GM18907 (cell line): ENCODE results near the gene CDH2.

Experiments used
- ATAC-seq: cut with Tn5 transposase; IDR thresholded peaks from one replicate; pipeline ENCODE4 v1.9.1; 2021; ENCODE audit warnings: mild to moderate bottlenecking, moderate library complexity; ENCODE audit not compliant: unreplicated experiment

CDH2 gene

DNA sequence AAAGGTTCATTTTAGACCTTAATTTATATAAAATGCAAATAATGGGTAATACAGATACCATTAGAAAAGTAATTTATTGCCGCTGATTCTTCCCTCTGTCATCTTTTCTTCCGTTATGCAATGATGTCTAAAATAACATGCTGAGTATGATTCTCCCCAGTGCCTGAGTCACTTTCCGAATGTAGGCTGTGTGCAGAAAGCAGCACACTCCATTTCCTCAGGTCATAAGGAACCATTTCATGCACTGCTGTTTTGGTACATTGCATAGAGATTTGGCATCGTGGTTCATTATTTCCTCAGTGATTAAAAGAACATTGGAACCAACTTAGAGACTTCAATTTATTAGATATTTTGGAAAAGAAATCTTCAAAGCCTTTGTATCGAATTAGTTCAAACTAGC is 173.5 kb downstream of the CDH2 start:
- no peak for ATAC-seq

DNA sequence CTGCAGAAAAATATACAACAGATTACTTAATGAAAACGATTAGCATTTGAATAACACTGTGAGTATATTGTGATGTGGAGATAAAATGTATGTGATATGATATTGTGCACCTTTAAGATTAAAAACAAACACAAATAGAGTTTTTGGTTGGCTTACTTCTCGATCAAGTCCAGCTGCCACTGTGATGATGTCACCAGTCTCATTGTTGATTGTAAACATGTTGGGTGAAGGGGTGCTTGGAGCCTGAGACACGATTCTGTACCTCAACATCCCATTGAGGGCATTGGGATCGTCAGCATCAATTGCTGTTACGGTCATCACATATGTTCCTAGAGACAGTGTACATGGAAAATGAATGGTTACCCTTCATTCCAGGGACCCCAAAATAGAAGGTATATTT is 174.1 kb downstream of the CDH2 start:
- ATAC-seq = no peak

DNA sequence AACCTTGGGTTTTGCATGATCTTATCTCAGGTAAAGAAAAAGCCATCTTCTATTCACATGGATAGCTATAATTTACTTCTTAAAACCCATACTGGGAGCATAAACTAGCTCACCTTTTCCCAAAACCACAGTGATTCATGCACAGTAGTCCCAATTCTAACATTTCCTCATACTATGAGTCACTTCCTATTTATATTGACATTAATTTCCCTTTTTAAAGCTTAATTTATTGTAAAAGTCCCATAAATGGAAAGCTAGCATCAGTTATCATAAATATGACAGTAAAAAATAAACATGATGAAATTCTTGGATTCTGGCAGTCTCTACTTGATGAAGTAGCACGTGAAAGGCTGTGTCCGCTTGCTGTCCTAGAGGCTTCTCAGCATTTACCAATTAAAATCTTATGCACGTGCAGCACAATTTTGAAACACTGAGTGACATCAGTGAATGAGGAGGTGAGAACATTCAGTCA is 180.1 kb downstream of the CDH2 start:
- ATAC-seq = no peak

DNA sequence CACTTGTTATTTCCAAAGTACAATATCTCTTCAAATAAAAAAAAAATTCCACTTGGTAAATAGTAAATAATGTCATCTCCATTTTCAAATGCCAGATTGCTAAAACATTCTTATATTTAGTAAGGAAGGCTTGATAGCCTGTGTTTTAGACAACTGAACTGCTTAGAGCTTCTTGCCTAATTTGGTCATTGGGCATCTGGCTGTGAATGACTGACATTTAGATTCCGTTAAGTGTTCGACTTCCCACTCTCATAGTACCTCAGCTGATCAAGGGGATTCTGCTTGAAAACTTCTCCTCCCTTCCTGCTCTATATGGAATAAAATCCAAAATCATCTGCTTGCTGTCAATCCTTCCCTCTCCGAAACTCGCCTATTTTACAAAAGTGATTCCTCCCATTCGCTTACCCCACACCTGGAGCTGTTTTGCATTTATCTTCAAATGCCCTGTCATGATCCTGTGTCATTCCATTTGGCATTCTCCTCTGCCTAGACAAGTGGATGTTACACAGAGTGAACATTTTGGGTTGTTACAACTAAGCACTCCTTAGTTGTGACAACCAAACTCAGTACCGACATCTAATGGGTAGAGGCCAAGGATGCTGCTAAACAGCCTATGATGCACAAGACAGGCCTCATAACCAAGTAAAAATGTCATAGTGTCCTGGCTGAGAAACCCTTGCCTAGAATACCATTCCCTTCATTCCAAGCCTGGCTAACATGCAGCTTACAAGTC is 181.0 kb downstream of the CDH2 start:
- ATAC-seq = no peak

DNA sequence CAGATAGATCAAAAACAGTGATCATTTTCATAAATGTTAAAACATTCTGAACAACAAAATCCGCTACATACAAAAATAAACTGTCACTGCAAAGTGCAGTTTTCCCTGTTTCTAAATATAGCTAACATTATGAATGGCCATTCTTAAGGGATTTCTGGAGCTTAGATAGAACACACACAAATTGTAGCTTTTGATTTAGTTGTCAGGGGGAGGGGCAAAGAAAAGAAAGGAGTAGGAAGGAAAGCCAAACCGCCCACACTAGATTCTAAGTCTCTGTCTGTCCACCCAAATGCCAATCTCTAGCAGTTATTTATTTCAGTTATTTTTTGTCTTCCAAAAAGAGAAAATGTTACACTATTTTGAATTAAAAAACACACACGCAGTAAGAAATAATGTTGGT is 182.4 kb downstream of the CDH2 start:
- ATAC-seq = no peak

DNA sequence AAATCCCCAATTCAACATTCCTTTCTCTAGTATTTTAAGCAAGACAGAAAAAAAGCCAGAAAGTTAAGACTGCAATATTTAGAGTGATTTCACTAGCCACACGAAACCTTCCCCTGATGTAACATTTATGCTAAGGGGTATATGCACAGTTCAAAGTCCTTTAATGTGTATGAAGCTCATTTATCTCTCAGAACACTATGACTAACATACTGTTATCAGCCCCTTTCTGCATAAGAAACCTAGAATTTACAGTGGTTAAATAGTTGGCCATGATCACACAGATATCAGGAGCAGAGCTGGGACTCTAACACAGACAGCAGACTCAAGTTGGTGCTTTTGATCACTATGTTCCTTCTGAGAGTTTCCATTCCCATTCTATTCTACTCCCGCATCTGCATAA is 185.5 kb downstream of the CDH2 start:
- no peak for ATAC-seq

DNA sequence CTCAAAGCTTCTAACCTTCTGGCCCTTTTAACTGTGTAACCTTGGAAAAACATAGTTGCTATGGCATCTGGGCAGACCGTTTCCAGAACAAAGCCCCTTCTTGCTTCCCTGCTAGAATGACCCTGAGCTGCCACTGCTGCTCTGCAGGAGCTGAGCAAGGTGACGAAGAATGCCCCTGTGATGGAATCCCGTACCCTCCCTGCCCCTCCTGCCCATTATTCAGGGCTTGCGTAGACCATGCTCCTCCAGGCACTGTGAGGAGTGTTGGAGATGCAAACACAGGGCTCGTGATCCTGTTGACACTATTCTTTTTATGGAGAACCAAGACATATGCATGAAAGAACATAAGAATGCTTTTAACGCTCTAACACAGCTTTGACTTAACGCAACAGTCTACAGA is 191.1 kb downstream of the CDH2 start:
- no peak for ATAC-seq

DNA sequence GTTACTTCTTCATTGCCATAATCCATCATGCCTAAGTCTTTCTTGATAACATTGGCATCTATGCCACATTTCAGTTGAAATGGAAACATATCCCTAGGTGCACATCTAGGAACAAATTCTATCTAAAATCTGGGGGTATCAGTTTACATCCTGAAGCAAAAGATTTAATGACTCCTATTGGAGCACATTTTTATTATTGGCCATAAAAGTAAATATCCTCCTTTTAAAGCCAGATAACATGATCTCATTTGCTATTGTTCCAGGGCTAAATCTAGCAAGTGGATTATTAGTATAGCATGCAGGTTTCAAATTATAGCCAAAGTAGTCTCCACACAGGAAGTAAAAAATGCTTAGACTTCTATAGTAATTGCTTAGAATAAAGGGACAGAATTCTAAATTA is 193.2 kb downstream of the CDH2 start:
- no peak for ATAC-seq

DNA sequence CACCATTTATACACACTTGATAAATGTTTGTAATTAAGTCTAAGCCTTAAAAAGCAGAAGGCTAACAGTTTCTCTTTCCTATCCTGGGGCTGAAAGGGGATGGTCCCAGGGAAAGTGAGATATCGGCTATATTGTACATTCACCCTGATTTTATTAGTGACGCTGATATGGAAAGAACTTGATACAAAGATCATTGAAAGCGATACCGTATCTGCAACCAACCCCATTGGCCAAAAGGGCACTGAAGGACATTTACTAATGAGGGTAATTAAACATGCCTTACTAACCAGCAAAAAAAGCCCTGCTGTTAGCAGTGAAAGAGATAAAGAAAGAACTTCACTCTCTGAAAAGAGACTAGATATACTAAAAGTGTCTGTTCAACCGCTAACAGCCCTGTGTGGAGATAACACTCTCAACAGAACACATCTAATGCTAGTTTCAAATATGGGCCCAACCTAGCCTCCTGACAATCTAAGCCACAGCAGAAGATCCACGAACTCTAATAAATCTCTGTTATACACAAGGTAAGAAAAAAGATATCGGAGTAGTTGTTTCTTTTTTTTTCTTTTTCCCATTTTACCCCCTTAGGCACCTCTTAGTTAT is 200.0 kb downstream of the CDH2 start:
- no peak for ATAC-seq

DNA sequence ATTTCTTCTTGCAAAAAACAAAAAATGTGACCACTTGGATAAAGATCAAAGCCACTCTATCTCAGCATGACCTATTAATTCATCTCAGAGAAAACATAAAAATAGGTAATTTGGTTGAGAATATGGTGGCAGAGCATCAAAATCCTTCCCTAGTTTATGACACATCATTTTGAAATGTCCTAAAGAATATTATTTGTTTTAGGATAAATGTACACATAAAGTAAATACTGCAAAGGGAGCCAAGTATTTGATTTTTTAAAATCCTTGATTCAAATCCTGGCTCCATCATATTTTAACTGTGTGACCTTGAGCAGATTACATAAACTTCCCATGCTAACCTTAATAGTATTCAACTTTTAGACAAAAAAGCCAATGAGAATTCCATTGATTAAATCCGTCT is 206.6 kb downstream of the CDH2 start:
- ATAC-seq = no peak

DNA sequence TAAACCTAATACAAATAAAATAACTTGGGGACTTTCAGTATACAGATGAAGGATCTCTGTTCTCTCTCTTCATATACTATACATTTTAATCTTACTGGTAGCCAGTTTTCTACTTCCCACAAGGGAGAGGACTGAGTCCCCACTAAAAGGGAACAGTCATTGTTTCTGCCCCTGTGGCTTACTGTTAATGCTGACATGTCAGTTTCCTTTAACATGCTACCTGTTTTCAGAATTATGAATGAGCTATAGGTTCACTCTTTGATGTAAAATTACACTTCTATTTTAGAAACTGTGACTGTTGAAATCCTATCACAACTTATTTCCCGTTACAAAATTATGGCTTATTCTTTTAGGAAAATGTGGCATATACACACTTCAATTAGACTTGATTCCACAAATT is 207.7 kb downstream of the CDH2 start:
- no peak for ATAC-seq

DNA sequence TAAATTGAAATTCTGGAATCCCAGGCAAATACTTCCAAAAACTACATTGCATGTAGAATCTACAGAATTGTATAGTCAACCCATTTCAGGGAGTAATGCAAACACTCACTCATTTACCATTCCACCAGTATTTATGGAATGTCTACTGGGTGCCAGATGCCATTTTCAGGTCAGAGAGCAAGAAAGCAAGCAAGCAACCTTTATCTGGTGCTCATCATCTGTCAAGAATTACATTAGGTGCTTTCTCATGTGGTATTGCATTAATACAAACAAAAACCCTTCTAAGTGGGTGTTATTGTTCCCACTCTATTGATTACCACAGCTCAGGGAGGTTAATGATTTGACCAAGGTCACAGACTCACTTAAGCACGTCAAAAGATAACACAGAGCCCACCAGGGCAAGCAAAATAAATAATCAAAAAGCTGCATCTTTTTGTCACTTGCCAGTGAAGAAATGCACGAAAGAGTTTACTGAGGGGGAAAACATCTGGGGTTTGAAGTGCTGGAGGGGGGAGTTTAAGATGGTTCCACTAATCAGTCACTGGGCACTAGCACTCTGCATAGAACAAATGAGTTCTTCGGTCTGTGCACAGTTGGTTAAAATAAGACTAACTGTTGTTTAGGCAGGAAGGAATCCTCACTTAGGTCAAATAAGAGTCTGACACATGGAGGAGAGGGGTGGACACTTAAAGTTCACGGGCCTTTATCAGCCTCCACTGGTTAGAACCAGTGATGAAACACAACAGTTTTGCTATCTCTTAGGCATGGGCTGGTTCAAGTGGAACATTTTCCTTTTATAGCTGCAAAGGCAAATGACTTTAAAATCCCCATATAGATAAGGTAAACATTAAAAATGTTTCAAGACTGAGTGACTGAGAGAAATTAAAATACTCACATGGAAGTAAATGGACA is 208.8 kb downstream of the CDH2 start:
- ATAC-seq = no peak

DNA sequence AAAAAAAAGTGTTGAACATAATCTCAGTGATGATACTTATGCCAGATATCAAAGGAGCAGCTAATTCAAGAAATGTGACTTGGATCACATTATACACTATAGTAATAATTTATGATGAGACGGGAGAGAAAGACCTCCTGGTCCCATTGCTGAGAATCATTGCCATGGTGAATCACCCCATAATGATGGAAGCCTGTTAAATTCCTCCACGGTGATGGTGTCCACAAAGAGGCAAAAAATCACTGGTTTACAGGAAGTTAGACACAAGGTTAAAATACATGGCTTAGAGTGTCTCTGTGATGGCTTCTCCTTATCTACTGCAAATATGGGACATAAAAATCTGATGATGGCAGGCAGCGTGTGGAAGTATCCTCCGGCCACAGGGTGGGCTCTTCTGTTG is 210.0 kb downstream of the CDH2 start:
- ATAC-seq = no peak

DNA sequence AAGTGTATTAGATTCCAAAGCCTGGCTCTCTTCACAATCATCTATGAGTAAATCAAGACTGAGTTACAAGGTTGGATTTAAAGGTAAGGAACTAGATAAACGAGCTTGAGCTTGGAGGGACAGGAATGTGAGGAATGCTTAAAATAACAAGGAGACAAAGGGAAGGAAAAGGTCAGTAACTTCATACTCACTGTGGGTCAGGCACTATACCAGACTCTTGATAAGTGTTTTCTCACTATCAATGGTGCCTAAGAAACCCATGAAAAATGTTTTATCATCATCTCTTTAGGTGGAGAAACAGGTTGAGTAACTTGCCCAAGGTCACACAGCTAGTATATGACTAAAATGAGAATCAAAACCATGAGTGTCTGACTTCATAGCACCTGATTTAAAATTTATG is 212.1 kb downstream of the CDH2 start:
- no peak for ATAC-seq

DNA sequence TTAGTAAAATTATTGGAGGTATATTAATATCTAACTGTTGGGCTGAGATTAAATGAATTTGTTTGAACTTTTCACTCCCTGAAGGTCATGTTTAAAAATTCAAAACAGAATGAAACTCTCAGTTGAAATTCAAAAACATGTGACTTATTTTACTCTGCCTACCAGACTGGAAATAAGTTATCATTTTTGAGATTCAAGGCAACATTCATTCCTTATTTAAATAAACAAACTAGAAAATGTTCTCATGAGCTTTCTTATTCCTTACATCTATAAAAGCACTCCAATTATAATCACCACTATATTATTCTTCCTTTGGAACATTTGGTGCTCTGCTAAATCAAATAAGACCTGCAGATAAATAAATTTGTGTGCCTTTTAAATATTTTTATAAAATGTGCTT is 217.8 kb downstream of the CDH2 start:
- ATAC-seq = no peak

DNA sequence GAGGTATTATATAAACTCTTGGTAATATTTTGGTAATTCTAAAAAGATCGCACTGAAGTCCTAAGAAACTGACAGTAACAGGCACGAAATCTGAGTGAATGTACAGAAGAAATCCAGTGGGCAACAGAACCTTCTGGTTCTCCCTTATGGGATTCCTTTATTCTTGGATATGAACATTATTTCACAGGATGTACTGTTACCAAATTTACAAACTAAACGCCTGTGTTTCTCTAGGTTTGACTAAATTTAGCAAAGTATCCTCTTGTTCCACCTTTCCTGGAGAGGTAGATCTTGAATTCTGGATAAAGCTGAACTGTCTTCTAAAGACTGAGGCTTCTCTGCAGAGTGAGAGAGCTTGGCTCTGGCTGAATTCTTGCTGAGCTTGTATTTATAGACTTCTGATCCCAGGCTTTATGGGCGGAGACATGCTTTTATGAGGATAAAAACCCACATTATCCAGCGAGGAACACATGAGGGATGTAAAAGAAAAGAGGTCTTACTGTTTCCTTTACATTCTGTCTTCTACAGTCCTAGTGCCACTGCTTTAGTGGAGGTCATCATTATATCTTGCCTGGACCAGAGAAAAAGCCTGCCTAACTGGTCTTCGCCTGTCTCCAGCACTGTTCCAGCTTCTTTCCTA is 220.8 kb downstream of the CDH2 start:
- ATAC-seq = no peak

DNA sequence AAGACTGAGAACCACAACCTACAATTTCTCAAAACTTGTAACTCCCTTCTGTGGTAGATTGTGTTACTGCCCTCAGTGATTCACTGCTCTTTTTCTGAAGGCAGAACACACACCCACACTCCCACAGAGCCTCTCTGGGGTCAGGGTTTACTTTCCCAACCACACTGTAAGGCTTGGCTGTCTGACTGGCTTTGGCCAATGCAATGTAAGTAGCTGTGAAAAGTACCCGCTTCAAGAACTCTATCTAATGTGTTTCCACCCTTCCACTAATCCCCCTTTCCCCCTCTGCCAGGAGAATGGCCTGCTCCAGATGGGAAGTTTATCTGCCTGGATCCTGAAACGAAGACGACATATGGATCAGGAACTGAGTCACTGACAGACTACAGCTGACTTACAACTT is 222.7 kb downstream of the CDH2 start:
- ATAC-seq = no peak

DNA sequence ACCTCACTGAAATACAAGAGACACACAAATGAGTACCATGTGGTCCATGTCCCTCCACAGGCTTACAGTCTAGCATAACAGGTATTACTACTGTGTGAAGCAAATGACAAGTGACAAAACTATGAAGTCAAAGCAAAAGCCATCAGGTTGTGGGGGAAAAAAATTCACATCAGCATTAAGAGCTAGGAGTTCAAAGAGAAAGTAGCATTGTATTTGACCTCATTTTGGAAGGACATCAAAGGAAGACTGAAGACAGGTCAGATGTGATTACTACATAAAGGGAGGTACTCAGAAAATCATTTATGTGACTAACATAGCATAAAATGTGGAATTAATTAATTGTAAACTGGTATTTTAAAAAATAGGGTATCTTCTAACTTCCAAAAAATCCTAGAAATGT is 224.2 kb downstream of the CDH2 start:
- no peak for ATAC-seq

DNA sequence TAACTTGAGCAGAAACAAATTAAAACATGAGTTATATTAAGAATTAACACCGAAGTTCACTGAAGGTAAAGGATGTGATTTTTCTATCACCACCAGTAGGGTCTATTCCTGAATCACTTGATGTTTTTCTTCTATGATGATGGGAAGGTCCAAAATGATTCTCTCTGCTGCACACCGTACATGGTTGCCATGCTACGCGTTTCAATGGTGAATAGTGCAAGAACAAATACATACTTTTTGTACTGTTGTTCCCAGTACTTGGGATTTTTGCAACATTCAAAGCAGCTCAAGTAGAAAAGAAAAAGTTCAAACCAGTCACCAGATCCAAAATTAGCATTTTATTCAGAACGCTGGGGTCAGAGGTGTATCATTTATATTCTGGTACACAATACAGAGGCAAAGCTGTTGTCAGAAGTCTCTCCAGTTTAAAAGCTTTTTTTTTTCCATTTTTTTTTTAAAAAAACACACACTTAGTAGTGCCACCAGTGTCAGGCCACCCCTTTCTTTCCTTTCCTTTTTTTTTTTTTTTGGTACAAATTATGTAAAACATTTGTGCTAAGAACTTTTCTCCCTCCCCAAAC is 226.2 kb downstream of the CDH2 start:
- ATAC-seq = no peak

DNA sequence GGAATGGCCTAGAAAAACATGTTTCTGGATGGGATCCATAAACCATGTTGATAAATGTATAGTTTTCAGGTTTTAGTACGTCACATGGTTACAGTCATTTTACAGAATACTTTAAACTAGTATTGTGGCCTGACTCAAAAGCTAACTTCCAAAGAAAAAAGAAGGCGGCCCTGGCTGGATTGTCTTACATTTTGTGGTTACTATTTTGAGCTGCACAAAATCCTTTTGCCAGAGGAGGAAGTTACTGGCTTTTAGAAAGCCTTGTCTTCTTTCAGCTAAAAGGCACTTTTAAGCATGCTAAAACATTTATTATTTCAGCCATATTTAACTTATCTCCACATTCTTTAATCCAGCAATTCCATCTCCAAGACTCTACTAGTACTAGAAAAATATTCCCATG is 227.9 kb downstream of the CDH2 start:
- no peak for ATAC-seq

DNA sequence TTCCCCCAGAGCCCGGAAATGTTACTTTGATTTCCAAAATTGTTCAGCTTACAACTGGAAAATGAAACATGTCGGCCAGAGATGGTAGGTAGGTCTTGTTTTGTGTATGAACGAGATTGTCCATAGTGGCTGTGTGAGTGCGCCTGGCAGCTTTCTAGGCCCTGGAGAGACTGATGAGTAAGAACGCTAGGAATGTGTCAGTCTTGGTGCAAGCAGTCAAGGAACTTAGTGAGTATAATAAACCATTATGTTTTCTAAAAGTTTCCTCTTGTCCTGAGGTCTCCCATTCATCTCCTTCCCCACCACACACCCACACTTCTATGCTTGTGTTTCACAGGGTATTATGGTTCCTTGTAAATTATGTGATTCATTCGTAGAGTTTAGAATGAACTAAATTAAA is 234.2 kb downstream of the CDH2 start:
- ATAC-seq = no peak
